GM10847 (cell line): ENCODE results near the gene RAC3.

ENCODE experiments used
- POLR2A ChIP-seq: IDR thresholded peaks from 2 replicates; pipeline ENCODE4 v1.6.1; 2011; ENCODE audit not compliant: insufficient read length; ENCODE audit errors: extremely low read depth

RAC3 gene

GRCh38 chr17:82037092-82037888 lies 5.8 kb downstream of the RAC3 start, which contains the start of gene DCXR:
Gene DCXR (minus strand): TSS chr17:82037697. CDS start chr17:82037682, 15 bp downstream.
- peak; percentile 98 for TF ChIP-seq POLR2A

GRCh38 chr17:82037889-82038195 lies 6.4 kb downstream of the RAC3 start:
- no peak for TF ChIP-seq POLR2A

- TF ChIP-seq POLR2A, result no peak
Measured at GRCh38 chr17:82039695-82040299, 8.3 kb downstream of the RAC3 start.

- TF ChIP-seq POLR2A, result no peak
Measured at GRCh38 chr17:82041144-82041814, 9.8 kb downstream of the RAC3 start.

- no peak for TF ChIP-seq POLR2A
Measured at GRCh38 chr17:82042649-82043048, 11.2 kb downstream of the RAC3 start.

GRCh38 chr17:82043507-82043906 lies 12.0 kb downstream of the RAC3 start:
- no peak for TF ChIP-seq POLR2A

- no peak for TF ChIP-seq POLR2A
Measured at GRCh38 chr17:82045936-82046484, 14.5 kb downstream of the RAC3 start.

- no peak for TF ChIP-seq POLR2A
Measured at GRCh38 chr17:82046903-82047302, 15.4 kb downstream of the RAC3 start.

- TF ChIP-seq POLR2A, result no peak
Measured at GRCh38 chr17:82047379-82047778, 15.9 kb downstream of the RAC3 start.

GRCh38 chr17:82047914-82048570 lies 16.6 kb downstream of the RAC3 start:
- no peak for TF ChIP-seq POLR2A

GRCh38 chr17:82048571-82048971 lies 17.1 kb downstream of the RAC3 start:
- TF ChIP-seq POLR2A, result no peak

GRCh38 chr17:82049106-82049505 lies 17.6 kb downstream of the RAC3 start:
- TF ChIP-seq POLR2A, result no peak

- no peak for TF ChIP-seq POLR2A
Measured at GRCh38 chr17:82049521-82049971, 18.1 kb downstream of the RAC3 start.

- TF ChIP-seq POLR2A, result no peak
Measured at GRCh38 chr17:82050152-82050760, 18.8 kb downstream of the RAC3 start.
